GM12865 (cell line): ENCODE results near the gene NBEA.

Source experiments
- DNase-seq: peaks from one replicate; pipeline ENCODE4 v3.0.0; 2010; ENCODE audit warnings: low read depth
- H3K4me3 ChIP-seq: 2 replicates; pipeline ENCODE4 v1.5.1; 2011; ENCODE audit warnings: mild to moderate bottlenecking, low read depth, low read length, control low read depth
- TF ChIP-seq, protein P1 (sequence below): IDR thresholded peaks from 2 replicates; pipeline ENCODE4 v1.5.1; 2011; ENCODE audit warnings: low read length, control low read depth, low read depth, inconsistent platforms; ENCODE audit not compliant: insufficient read depth; ENCODE audit errors: missing control alignments

Gene NBEA

DNA sequence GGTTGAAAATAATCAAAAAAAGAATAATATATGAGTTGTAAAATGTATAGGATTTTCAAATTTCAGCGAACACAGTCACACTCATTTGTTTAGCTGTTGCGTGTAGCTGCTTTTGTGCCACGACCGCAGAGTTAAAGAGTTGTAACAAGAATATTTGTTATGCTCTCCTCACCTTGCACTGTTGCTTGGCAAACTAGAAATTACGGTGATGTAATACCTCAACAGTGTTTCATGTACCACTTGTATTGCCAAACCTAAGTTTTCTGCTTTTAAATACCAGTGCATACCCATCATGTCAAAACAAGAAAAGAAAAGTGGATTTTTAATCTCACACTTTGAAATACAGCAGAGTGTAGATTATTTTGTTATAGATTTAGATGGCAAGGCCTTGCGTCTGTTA lies 201.1 kb downstream of the NBEA start:
- H3K4me3 ChIP-seq, result no peak overlapping the region
- TF ChIP-seq, protein P1, sequence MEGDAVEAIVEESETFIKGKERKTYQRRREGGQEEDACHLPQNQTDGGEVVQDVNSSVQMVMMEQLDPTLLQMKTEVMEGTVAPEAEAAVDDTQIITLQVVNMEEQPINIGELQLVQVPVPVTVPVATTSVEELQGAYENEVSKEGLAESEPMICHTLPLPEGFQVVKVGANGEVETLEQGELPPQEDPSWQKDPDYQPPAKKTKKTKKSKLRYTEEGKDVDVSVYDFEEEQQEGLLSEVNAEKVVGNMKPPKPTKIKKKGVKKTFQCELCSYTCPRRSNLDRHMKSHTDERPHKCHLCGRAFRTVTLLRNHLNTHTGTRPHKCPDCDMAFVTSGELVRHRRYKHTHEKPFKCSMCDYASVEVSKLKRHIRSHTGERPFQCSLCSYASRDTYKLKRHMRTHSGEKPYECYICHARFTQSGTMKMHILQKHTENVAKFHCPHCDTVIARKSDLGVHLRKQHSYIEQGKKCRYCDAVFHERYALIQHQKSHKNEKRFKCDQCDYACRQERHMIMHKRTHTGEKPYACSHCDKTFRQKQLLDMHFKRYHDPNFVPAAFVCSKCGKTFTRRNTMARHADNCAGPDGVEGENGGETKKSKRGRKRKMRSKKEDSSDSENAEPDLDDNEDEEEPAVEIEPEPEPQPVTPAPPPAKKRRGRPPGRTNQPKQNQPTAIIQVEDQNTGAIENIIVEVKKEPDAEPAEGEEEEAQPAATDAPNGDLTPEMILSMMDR, result no peak
- no peak for DNase-seq

DNA sequence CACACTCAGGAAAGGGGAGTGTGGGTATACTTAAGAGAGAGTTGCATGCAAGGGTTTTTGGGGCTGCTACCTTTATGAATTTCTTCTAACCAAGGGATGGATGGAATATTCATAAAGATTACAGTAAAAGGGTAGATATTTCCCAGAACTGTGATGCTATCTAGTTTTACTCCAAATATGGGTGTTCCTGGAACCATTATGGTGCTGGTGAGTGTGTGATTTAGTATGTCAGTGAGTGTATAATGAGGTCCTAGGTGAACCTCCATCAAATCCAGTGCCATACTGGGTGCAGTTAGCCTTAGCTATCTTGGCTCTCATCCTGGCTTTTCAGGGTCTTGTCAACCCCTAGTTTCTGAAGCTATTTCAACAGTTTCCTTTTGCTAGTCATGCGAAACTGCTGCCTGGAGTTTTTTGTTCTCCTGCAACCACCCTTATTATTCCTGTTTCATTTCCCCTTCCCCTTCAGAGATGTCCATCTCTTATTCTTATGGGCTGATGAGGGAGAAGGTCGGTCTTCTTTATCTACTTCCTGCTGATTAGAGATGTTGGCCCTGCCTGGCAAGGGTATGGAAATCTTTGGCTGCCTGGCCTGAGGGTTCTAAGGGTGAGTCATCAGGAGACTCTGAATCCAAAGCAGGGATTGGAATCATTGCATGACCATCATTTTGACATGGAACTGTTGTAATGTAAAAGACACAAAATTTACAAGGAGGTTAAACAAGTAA lies 202.3 kb downstream of the NBEA start:
- DNase-seq, result no peak
- TF ChIP-seq, protein P1, result no peak
- no peak overlapping the region for H3K4me3 ChIP-seq

DNA sequence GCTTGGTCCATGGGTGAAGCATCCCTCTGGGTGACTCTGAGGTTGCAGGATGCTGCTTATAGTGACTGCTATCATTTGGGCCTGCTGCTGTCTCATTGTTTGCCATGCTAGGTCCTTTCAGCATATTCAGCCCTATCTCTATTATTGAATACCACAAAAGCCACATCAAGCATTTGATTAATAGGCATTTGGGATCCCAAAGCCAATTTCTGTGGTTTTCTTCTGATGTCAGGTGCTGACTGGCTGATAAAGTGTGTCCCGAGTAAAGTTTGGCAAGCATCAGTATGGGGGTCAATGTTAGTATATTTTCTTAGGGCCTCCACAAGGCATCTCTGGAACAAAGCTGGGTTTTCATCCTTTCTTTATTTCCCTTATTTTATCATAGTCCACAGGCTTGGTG lies 204.6 kb downstream of the NBEA start:
- no peak for DNase-seq
- TF ChIP-seq, protein P1, result no peak
- H3K4me3 ChIP-seq, result no peak overlapping the region

DNA sequence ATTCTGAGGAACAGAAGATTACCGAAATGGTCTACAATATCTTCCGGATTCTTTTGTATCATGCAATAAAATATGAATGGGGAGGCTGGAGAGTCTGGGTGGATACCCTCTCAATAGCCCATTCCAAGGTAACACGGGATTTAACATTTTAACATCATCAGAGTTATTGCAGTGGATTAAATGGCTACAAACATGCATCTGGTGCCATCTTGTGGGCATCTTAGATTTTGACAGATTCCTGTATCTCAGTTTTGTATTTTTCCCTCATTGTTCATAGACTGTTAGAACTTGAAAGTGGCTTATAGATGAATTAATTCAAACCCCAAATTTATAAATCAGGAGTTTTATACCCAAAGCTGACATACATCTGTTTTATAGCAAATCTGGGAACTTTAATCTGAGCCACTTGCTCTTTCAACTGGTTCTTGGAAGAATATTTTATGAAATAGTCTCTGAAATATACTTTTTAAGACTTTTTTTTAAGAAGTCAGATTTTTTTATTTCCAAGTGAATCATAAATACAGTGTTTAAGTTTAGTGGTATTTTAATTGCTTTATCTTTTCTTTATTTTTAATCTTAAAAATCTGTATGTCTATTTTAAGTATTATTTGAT lies 215.2 kb downstream of the NBEA start:
- TF ChIP-seq, protein P1, result peak; percentile 54
- H3K4me3 ChIP-seq, result no peak overlapping the region
- DNase-seq, result peak; percentile 67

DNA sequence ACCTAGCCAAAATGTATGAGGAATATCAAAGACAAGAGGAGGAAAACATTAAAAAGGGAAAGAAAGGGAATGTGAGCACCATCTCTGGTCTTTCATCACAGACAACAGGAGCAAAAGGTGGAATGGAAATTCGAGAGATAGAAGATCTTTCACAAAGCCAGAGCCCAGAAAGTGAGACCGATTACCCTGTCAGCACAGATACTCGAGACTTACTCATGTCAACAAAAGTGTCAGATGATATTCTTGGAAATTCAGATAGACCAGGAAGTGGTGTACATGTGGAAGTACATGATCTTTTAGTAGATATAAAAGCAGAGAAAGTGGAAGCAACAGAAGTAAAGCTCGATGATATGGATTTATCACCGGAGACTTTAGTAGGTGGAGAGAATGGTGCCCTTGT lies 217.0 kb downstream of the NBEA start:
- no peak overlapping the region for H3K4me3 ChIP-seq

DNA sequence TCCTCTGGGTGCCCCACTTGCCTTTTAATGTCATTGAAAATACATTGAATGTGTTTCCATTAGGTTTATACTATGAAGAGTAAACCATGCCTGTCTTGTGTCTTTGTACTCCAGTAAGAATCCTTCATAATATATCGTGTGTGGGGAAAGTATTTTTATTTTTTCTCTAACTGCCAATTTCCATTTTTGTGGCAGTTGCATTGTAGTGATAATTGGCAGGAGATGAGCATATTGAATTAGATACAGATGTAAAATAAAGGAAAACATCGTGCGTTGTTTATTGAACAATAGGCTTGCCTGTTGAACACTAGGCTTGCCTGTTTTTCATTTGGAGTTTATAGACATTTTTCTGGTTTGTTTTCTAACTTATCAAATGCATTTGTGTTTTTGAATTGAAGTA lies 218.8 kb downstream of the NBEA start:
- TF ChIP-seq, protein P1, result no peak
- no peak for DNase-seq
- H3K4me3 ChIP-seq, result no peak overlapping the region

More for the DNA sequence above, 217.0 kb downstream of the NBEA start:
- TF ChIP-seq, protein P1, result no peak
- no peak for DNase-seq
